Neuron (in vitro differentiated cells): ENCODE results near the gene AKR1B15.

Experiments used
- H2AFZ ChIP-seq: one replicate; pipeline ENCODE4 v1.6.1; 2013; ENCODE audit warnings: low read depth, mild to moderate bottlenecking, inconsistent platforms, low read length, moderate library complexity
- H3K27me3 ChIP-seq: one replicate; pipeline ENCODE4 v1.6.1; 2013; ENCODE audit warnings: low read length; ENCODE audit not compliant: insufficient read depth
- H3K36me3 ChIP-seq: one replicate; pipeline ENCODE4 v1.6.1; 2013; ENCODE audit warnings: low read length; ENCODE audit not compliant: insufficient read depth
- H3K4me1 ChIP-seq: one replicate; pipeline ENCODE4 v1.6.1; 2013; ENCODE audit warnings: low read length; ENCODE audit not compliant: insufficient read depth
- H3K4me3 ChIP-seq: 2 replicates; pipeline ENCODE4 v1.5.1; 2013; ENCODE audit warnings: mild to moderate bottlenecking, low read length, moderate library complexity
- H3K9me3 ChIP-seq: one replicate; pipeline ENCODE4 v1.6.1; 2013; ENCODE audit warnings: low read length

The AKR1B15 gene

GRCh38 chr7:134548877-134549276 is at the start of gene AKR1B15:
Gene AKR1B15, plus strand, starts transcription at chr7:134549110. Its CDS starts 15,510 bp downstream, at chr7:134564620.
- Histone ChIP-seq H3K27me3 (peaks cover 8% of the 10 kb centered on the region), H2AFZ (no peak within 1 kb of the TSS), H3K9me3 (no peaks in the 10 kb centered on the region), H3K4me3 (peak within 1 kb of the TSS; percentile 45), H3K36me3 (no peaks in the 10 kb centered on the region), H3K4me1 (peaks cover 22% of the 10 kb centered on the region)

GRCh38 chr7:134500406-134500805 is 48.5 kb upstream of the AKR1B15 start:
- H3K4me3 ChIP-seq = no peak overlapping the region
- no peaks in the 10 kb centered on the region for H3K36me3 ChIP-seq
- H3K9me3 ChIP-seq = no peaks in the 10 kb centered on the region
- H3K27me3 ChIP-seq = peaks cover 2% of the 10 kb centered on the region
- no peaks in the 10 kb centered on the region for H3K4me1 ChIP-seq
- no peak overlapping the region for H2AFZ ChIP-seq

- no peaks in the 10 kb centered on the region for H3K9me3 ChIP-seq
- no peak overlapping the region for H3K4me3 ChIP-seq
Observed at GRCh38 chr7:134500982-134501381, 47.9 kb upstream of the AKR1B15 start.

GRCh38 chr7:134502463-134503371 is 46.2 kb upstream of the AKR1B15 start:
- H3K36me3 ChIP-seq = no peaks in the 10 kb centered on the region

More at GRCh38 chr7:134500982-134501381, 47.9 kb upstream of the AKR1B15 start:
- Histone ChIP-seq H3K27me3 (peaks cover 2% of the 10 kb centered on the region), H2AFZ (no peak overlapping the region), H3K36me3 (no peaks in the 10 kb centered on the region), H3K4me1 (no peaks in the 10 kb centered on the region)

GRCh38 chr7:134504660-134505164 is 44.2 kb upstream of the AKR1B15 start:
- Histone ChIP-seq H3K4me1 (no peaks in the 10 kb centered on the region), H2AFZ (no peak overlapping the region), H3K36me3 (no peaks in the 10 kb centered on the region), H3K27me3 (peaks cover 2% of the 10 kb centered on the region), H3K4me3 (no peak overlapping the region), H3K9me3 (no peaks in the 10 kb centered on the region)

More at GRCh38 chr7:134502463-134503371, 46.2 kb upstream of the AKR1B15 start:
- no peaks in the 10 kb centered on the region for H3K4me1 ChIP-seq
- H3K9me3 ChIP-seq = no peaks in the 10 kb centered on the region
- peaks cover 2% of the 10 kb centered on the region for H3K27me3 ChIP-seq
- H3K4me3 ChIP-seq = no peak overlapping the region
- no peak overlapping the region for H2AFZ ChIP-seq

- H3K4me1 ChIP-seq = no peaks in the 10 kb centered on the region
- H3K36me3 ChIP-seq = no peaks in the 10 kb centered on the region
- no peaks in the 10 kb centered on the region for H3K9me3 ChIP-seq
- H3K4me3 ChIP-seq = no peak overlapping the region
- H2AFZ ChIP-seq = no peak overlapping the region
- H3K27me3 ChIP-seq = peaks cover 7% of the 10 kb centered on the region
Observed at GRCh38 chr7:134505856-134506255, 43.1 kb upstream of the AKR1B15 start.

GRCh38 chr7:134509010-134509409 is 39.9 kb upstream of the AKR1B15 start:
- Histone ChIP-seq H3K9me3 (no peaks in the 10 kb centered on the region), H3K36me3 (no peaks in the 10 kb centered on the region), H3K4me1 (no peaks in the 10 kb centered on the region), H3K27me3 (peaks cover 15% of the 10 kb centered on the region), H3K4me3 (no peak overlapping the region), H2AFZ (no peak overlapping the region)

- H3K4me1 ChIP-seq = no peaks in the 10 kb centered on the region
- no peak overlapping the region for H3K4me3 ChIP-seq
- no peaks in the 10 kb centered on the region for H3K9me3 ChIP-seq
- no peaks in the 10 kb centered on the region for H3K36me3 ChIP-seq
- H3K27me3 ChIP-seq = peaks cover 15% of the 10 kb centered on the region
- H2AFZ ChIP-seq = no peak overlapping the region
Observed at GRCh38 chr7:134510646-134511045, 38.3 kb upstream of the AKR1B15 start.

GRCh38 chr7:134512271-134512670 is 36.6 kb upstream of the AKR1B15 start:
- H3K27me3 ChIP-seq = peaks cover 15% of the 10 kb centered on the region
- H3K4me3 ChIP-seq = no peak overlapping the region
- no peak overlapping the region for H2AFZ ChIP-seq
- H3K9me3 ChIP-seq = no peaks in the 10 kb centered on the region
- no peaks in the 10 kb centered on the region for H3K36me3 ChIP-seq
- H3K4me1 ChIP-seq = no peaks in the 10 kb centered on the region

- Histone ChIP-seq H2AFZ (no peak overlapping the region), H3K4me3 (no peak overlapping the region), H3K36me3 (no peaks in the 10 kb centered on the region), H3K4me1 (no peaks in the 10 kb centered on the region), H3K27me3 (peaks cover 15% of the 10 kb centered on the region), H3K9me3 (no peaks in the 10 kb centered on the region)
Observed at GRCh38 chr7:134513169-134513752, 35.6 kb upstream of the AKR1B15 start.

- H3K36me3 ChIP-seq = no peaks in the 10 kb centered on the region
Observed at GRCh38 chr7:134514106-134514505, 34.8 kb upstream of the AKR1B15 start.

GRCh38 chr7:134514663-134515062 is 34.2 kb upstream of the AKR1B15 start:
- Histone ChIP-seq H3K27me3 (peaks cover 15% of the 10 kb centered on the region), H3K4me3 (no peak overlapping the region), H3K9me3 (no peaks in the 10 kb centered on the region), H3K4me1 (no peaks in the 10 kb centered on the region), H3K36me3 (no peaks in the 10 kb centered on the region), H2AFZ (no peak overlapping the region)

More at GRCh38 chr7:134514106-134514505, 34.8 kb upstream of the AKR1B15 start:
- Histone ChIP-seq H3K4me3 (no peak overlapping the region), H3K9me3 (no peaks in the 10 kb centered on the region), H2AFZ (no peak overlapping the region), H3K27me3 (peaks cover 15% of the 10 kb centered on the region), H3K4me1 (no peaks in the 10 kb centered on the region)
